ENCODE data around the gene UBXN4. TPM values are rescaled to one million over a fixed set of nuclear protein-coding genes. Genes with fewer than 3 reads are reported as not detected.

The UBXN4 gene
- total RNA-seq, 2 donors from 2014 or later: 81.0 to 81.6 TPM

- Mint-ChIP-seq H3K9me3 (no peaks in the 10 kb centered on the region), H3K27me3 (ENCODE audit: insufficient read depth) (no peaks in the 10 kb centered on the region), H3K4me1 (no peaks in the 10 kb centered on the region), H3K27ac (no peak overlapping the region), H3K36me3 (ENCODE audit: low read depth) (peaks cover 80% of the 10 kb centered on the region), H3K4me3 (no peak overlapping the region)
- H3K9ac ChIP-seq (ENCODE audit: extremely low read depth, low read length, poor library complexity, severe bottlenecking): no peak overlapping the region
- no peak overlapping the region for H3K4me3 ChIP-seq (ENCODE audit: low read length)
- 40 to 100% methylated on average over 1 to 2 of the region's 2 CpGs for WGBS, 2 experiments (ENCODE audit: insufficient coverage in 1 of 2, insufficient read length in 1 of 2)
- TF ChIP-seq, protein P1, sequence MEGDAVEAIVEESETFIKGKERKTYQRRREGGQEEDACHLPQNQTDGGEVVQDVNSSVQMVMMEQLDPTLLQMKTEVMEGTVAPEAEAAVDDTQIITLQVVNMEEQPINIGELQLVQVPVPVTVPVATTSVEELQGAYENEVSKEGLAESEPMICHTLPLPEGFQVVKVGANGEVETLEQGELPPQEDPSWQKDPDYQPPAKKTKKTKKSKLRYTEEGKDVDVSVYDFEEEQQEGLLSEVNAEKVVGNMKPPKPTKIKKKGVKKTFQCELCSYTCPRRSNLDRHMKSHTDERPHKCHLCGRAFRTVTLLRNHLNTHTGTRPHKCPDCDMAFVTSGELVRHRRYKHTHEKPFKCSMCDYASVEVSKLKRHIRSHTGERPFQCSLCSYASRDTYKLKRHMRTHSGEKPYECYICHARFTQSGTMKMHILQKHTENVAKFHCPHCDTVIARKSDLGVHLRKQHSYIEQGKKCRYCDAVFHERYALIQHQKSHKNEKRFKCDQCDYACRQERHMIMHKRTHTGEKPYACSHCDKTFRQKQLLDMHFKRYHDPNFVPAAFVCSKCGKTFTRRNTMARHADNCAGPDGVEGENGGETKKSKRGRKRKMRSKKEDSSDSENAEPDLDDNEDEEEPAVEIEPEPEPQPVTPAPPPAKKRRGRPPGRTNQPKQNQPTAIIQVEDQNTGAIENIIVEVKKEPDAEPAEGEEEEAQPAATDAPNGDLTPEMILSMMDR (conservative IDR thresholded peaks at IDR 0.05): no peak
- no peak overlapping the region for H3K27ac ChIP-seq (ENCODE audit: low read depth, low read length)
- H3K27me3 ChIP-seq (ENCODE audit: control insufficient read depth, insufficient read depth, low read length, poor library complexity, severe bottlenecking): no peaks in the 10 kb centered on the region
- no peak for DNase-seq
- H3K9me3 ChIP-seq (ENCODE audit: control insufficient read depth, low read length): peaks cover 4% of the 10 kb centered on the region
- H3K4me1 ChIP-seq (ENCODE audit: control insufficient read depth, insufficient read depth, low read length): no peaks in the 10 kb centered on the region
- peaks cover 89% of the 10 kb centered on the region for H3K36me3 ChIP-seq (ENCODE audit: control insufficient read depth, insufficient read depth, low read length)
Measured at GRCh38 chr2:135775420-135775819, 33.8 kb downstream of the UBXN4 start.

GRCh38 chr2:135776367-135776766 is 34.7 kb downstream of the UBXN4 start:
- Histone ChIP-seq H3K9ac (ENCODE audit: extremely low read depth, low read length, poor library complexity, severe bottlenecking) (no peak overlapping the region), H3K36me3 (ENCODE audit: control insufficient read depth, insufficient read depth, low read length) (peaks cover 89% of the 10 kb centered on the region), H3K9me3 (ENCODE audit: control insufficient read depth, low read length) (peaks cover 4% of the 10 kb centered on the region), H3K4me1 (ENCODE audit: control insufficient read depth, insufficient read depth, low read length) (no peaks in the 10 kb centered on the region), H3K4me3 (ENCODE audit: low read length) (no peak overlapping the region), H3K27me3 (ENCODE audit: control insufficient read depth, insufficient read depth, low read length, poor library complexity, severe bottlenecking) (no peaks in the 10 kb centered on the region), H3K27ac (ENCODE audit: low read depth, low read length) (no peak overlapping the region)
- Mint-ChIP-seq H3K4me1 (no peaks in the 10 kb centered on the region), H3K36me3 (ENCODE audit: low read depth) (peaks cover 81% of the 10 kb centered on the region), H3K9me3 (no peaks in the 10 kb centered on the region), H3K27ac (peak overlapping the region; percentile 0), H3K4me3 (no peak overlapping the region), H3K27me3 (ENCODE audit: insufficient read depth) (no peaks in the 10 kb centered on the region)
- DNase-seq: no peak
- TF ChIP-seq, protein P1 (conservative IDR thresholded peaks at IDR 0.05): no peak
- WGBS, 2 experiments (ENCODE audit: insufficient coverage in 1 of 2, insufficient read length in 1 of 2): 96 to 97% methylated on average over 7 of the region's 7 CpGs

- H3K27me3 Mint-ChIP-seq (ENCODE audit: insufficient read depth): no peaks in the 10 kb centered on the region
- no peak overlapping the region for H3K9ac ChIP-seq (ENCODE audit: extremely low read depth, low read length, poor library complexity, severe bottlenecking)
- 84 to 100% methylated on average over 1 to 2 of the region's 2 CpGs for WGBS, 2 experiments (ENCODE audit: insufficient coverage in 1 of 2, insufficient read length in 1 of 2)
- peaks cover 86% of the 10 kb centered on the region for H3K36me3 ChIP-seq (ENCODE audit: control insufficient read depth, insufficient read depth, low read length)
- peaks cover 12% of the 10 kb centered on the region for H3K9me3 ChIP-seq (ENCODE audit: control insufficient read depth, low read length)
- no peak overlapping the region for H3K27ac Mint-ChIP-seq
- no peak overlapping the region for H3K4me3 Mint-ChIP-seq
- peaks cover 82% of the 10 kb centered on the region for H3K36me3 Mint-ChIP-seq (ENCODE audit: low read depth)
- H3K4me1 Mint-ChIP-seq: peaks cover 21% of the 10 kb centered on the region
- H3K9me3 Mint-ChIP-seq: peaks cover 10% of the 10 kb centered on the region
- DNase-seq: no peak
- no peak overlapping the region for H3K4me3 ChIP-seq (ENCODE audit: low read length)
- TF ChIP-seq, protein P1 (conservative IDR thresholded peaks at IDR 0.05): no peak
- H3K4me1 ChIP-seq (ENCODE audit: control insufficient read depth, insufficient read depth, low read length): no peaks in the 10 kb centered on the region
- no peaks in the 10 kb centered on the region for H3K27me3 ChIP-seq (ENCODE audit: control insufficient read depth, insufficient read depth, low read length, poor library complexity, severe bottlenecking)
- no peak overlapping the region for H3K27ac ChIP-seq (ENCODE audit: low read depth, low read length)
Measured at GRCh38 chr2:135782231-135782630, 40.6 kb downstream of the UBXN4 start.
